Measurements from ENCODE around the gene GLA.

GLA gene

DNA sequence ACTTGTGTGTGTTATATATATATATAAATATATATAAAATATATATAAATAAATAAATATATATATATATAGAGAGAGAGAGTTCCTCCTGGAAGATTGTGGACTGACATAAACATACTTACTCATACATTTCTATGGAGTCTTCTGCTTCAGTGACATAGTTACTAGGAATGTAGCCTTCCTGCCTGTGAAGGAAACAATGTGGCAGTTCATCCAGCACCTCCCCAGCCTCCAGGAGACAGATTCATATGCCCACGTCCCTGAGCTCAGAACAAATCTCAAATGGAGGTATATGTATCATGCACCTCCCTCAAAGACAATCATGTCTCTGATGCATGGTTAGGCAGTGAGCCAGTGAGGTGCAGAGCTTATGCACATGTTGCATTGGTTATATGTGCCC, 47.8 kb downstream of the GLA start:
- no peak for DNase-seq (ENCODE audit: extremely low read depth in 1 of 2, low read depth in 1 of 2)

GRCh38 chrX:101357166-101357795, 50.4 kb downstream of the GLA start:
- DNase-seq (ENCODE audit: extremely low read depth in 1 of 2, low read depth in 1 of 2), result no peak

- DNase-seq (ENCODE audit: extremely low read depth in 1 of 2, low read depth in 1 of 2), result no peak
Measured at GRCh38 chrX:101349193-101349562, 58.5 kb downstream of the GLA start.

DNA sequence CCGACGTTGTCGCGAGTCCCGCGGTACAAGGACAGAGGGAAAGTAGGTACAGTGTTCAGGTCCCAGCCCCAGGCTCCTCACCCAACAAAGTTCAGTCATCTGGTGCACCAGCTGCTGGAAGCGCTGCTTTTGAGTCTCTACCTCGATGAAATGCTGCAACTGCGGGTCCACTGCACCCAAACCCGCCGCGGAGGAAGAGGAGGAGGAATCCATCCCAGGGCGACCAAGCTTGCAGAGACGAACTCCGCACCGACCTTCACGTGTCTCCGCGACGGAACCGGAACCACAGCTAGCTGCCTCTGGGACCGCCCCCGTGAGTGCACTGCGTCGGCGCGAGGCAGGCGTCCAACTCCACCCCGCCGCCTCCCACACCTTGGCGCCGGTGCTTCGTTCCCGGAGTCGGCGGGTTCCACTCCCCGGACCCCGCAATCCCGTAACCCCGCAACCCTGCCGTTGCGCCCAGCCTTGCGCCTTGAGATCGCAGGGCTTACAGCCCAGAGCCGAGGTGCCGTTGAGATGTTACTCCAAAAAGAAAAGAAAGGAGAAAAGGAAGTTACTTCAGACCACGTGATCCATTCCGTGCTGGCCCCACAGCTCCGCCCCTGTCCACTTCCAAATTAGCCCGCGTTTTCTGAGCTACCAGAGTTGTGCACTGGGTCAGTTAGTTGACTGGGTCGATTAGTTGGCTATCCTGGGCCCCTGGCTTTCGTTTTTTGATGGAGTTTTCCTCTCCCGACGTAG, 59.1 kb downstream of the GLA start, which contains the start of gene TIMM8A:
TSS of gene TIMM8A (minus strand) at position 291 of the 741 bp plus-strand sequence. CDS start at position 213, 78 bp downstream.
- DNase-seq (ENCODE audit: extremely low read depth in 1 of 2, low read depth in 1 of 2), result peak; percentile 29 to 62

DNA sequence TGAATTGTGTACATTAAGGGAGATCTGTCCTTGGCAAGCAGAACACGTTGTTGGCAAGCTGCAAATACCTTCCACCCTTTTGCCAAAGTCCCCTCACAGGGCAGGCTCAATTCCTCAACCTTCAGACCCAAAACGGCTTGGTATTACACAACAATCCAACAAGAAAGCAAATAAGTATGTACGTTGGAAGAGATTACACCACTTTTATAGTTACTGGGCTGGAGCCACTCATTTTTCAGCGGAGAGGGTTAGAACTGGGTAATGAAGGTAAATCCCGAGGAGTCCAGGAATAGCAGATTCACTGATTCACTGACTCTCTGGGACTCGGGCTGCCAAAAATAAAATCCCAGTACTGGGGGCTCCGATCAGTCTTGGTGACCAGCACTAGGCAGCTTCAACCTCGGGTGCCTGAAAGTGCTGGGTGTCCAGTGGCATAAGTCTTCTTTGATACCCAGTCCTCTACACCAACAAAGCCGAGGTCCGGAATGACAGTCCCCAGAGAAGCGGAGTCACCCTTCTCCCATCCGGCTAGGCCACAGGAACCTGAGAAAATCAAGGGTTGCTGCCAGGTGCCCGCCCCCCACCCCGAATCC, 59.8 kb downstream of the GLA start:
- DNase-seq (ENCODE audit: extremely low read depth in 1 of 2, low read depth in 1 of 2), result no peak
